ENCODE data around the gene KCNMB1.
A peak's percentile ranks its signal among the peaks of the same experiment; 100 is the strongest.

Gene KCNMB1

GRCh38 chr5:170421826-170422225 lies 32.7 kb upstream of the KCNMB1 start:
- Histone ChIP-seq H3K79me2 (ENCODE audit: low read length) (no peaks in the 10 kb centered on the region), H3K36me3 (replicated peaks; ENCODE audit: insufficient read depth, low read length) (no peaks in the 10 kb centered on the region), H3K27ac (ENCODE audit: low read length) (no peak overlapping the region), H3K4me1 (ENCODE audit: low read length) (no peaks in the 10 kb centered on the region), H3K4me2 (ENCODE audit: low read depth, low read length) (no peak overlapping the region), H2AFZ (ENCODE audit: low read length) (no peak overlapping the region), H3K27me3 (replicated peaks; ENCODE audit: insufficient read depth, low read length) (no peaks in the 10 kb centered on the region), H3K9me3 (replicated peaks; ENCODE audit: insufficient read depth, low read length) (no peaks in the 10 kb centered on the region), H3K9ac (ENCODE audit: low read length) (no peak overlapping the region), H4K20me1 (ENCODE audit: insufficient read depth, low read length) (no peaks in the 10 kb centered on the region), H3K4me3 (ENCODE audit: low read length) (no peak overlapping the region), H3F3A (ENCODE audit: insufficient read depth, low read length) (no peaks in the 10 kb centered on the region), H3K9me2 (replicated peaks; ENCODE audit: insufficient read depth, low read length) (no peaks in the 10 kb centered on the region)
- no peak for DNase-seq
- no peak for TF ChIP-seq CTCF (IDR thresholded peaks at IDR 0.05; ENCODE audit: low read length)
- no peak for TF ChIP-seq EZH2phosphoT487 (IDR thresholded peaks at IDR 0.05; ENCODE audit: low read length)
- no peak for TF ChIP-seq EZH2 (optimal IDR thresholded peaks at IDR 0.05; ENCODE audit: low read depth, low read length)

GRCh38 chr5:170420806-170421412 lies 31.7 kb upstream of the KCNMB1 start:
- no peaks in the 10 kb centered on the region for H3K27me3 ChIP-seq (replicated peaks; ENCODE audit: insufficient read depth, low read length)
- H3K4me3 ChIP-seq (ENCODE audit: low read length) = no peak overlapping the region
- H3K36me3 ChIP-seq (replicated peaks; ENCODE audit: insufficient read depth, low read length) = no peaks in the 10 kb centered on the region
- no peaks in the 10 kb centered on the region for H3K9me3 ChIP-seq (replicated peaks; ENCODE audit: insufficient read depth, low read length)
- H3F3A ChIP-seq (ENCODE audit: insufficient read depth, low read length) = no peaks in the 10 kb centered on the region
- TF ChIP-seq EZH2 (optimal IDR thresholded peaks at IDR 0.05; ENCODE audit: low read depth, low read length) (no peak), CTCF (IDR thresholded peaks at IDR 0.05; ENCODE audit: low read length) (peak; percentile 87)
- peak; percentile 60 for DNase-seq
- no peak overlapping the region for H3K27ac ChIP-seq (ENCODE audit: low read length)
- no peaks in the 10 kb centered on the region for H4K20me1 ChIP-seq (ENCODE audit: insufficient read depth, low read length)
- H3K4me1 ChIP-seq (ENCODE audit: low read length) = no peaks in the 10 kb centered on the region
- no peaks in the 10 kb centered on the region for H3K9me2 ChIP-seq (replicated peaks; ENCODE audit: insufficient read depth, low read length)
- peak overlapping the region; percentile 30; the same call in 1 of the 2 replicates for H2AFZ ChIP-seq (ENCODE audit: low read length)
- no peak overlapping the region for H3K4me2 ChIP-seq (ENCODE audit: low read depth, low read length)
- no peak overlapping the region for H3K9ac ChIP-seq (ENCODE audit: low read length)
- H3K79me2 ChIP-seq (ENCODE audit: low read length) = no peaks in the 10 kb centered on the region

GRCh38 chr5:170419643-170420042 lies 30.5 kb upstream of the KCNMB1 start:
- no peaks in the 10 kb centered on the region for H3K9me3 ChIP-seq (replicated peaks; ENCODE audit: insufficient read depth, low read length)
- H3K27me3 ChIP-seq (replicated peaks; ENCODE audit: insufficient read depth, low read length) = no peaks in the 10 kb centered on the region
- no peak overlapping the region for H3K9ac ChIP-seq (ENCODE audit: low read length)

More at GRCh38 chr5:170419643-170420042, 30.5 kb upstream of the KCNMB1 start:
- TF ChIP-seq EZH2 (optimal IDR thresholded peaks at IDR 0.05; ENCODE audit: low read depth, low read length) = no peak
- TF ChIP-seq CTCF (IDR thresholded peaks at IDR 0.05; ENCODE audit: low read length) = no peak
- no peak for TF ChIP-seq EZH2phosphoT487 (IDR thresholded peaks at IDR 0.05; ENCODE audit: low read length)
- H3K79me2 ChIP-seq (ENCODE audit: low read length) = no peaks in the 10 kb centered on the region
- no peaks in the 10 kb centered on the region for H4K20me1 ChIP-seq (ENCODE audit: insufficient read depth, low read length)
- no peaks in the 10 kb centered on the region for H3K36me3 ChIP-seq (replicated peaks; ENCODE audit: insufficient read depth, low read length)
- H3K4me3 ChIP-seq (ENCODE audit: low read length) = no peak overlapping the region
- no peak for DNase-seq
- H3F3A ChIP-seq (ENCODE audit: insufficient read depth, low read length) = no peaks in the 10 kb centered on the region
- no peaks in the 10 kb centered on the region for H3K9me2 ChIP-seq (replicated peaks; ENCODE audit: insufficient read depth, low read length)
- H3K4me1 ChIP-seq (ENCODE audit: low read length) = no peaks in the 10 kb centered on the region
- H3K4me2 ChIP-seq (ENCODE audit: low read depth, low read length) = no peak overlapping the region
- H2AFZ ChIP-seq (ENCODE audit: low read length) = no peak overlapping the region
- no peak overlapping the region for H3K27ac ChIP-seq (ENCODE audit: low read length)

Data from MM.1S (cell line).